Suppressor macrophage treated with lipopolysaccharide for 1 hour (primary cell): ENCODE measurements around the gene ITGA5.

Experiments used
- DNase-seq, 3 donors: peaks; one replicate each; pipeline ENCODE4 v3.0.0-alpha.2; 2020 to 2022

Gene ITGA5

GRCh38 chr12:54430471-54431069 is 11.5 kb upstream of the ITGA5 start:
- peak; percentile 60 to 71 (median 67) for DNase-seq

- peak in 1 of 3 donors; percentile 27 for DNase-seq
Observed at GRCh38 chr12:54429014-54429471, 10.0 kb upstream of the ITGA5 start.

GRCh38 chr12:54428050-54429013 is 9.3 kb upstream of the ITGA5 start:
- DNase-seq, result peak; percentile 73 to 82 (median 82)

- DNase-seq, result no peak
Observed at GRCh38 chr12:54427106-54427505, 8.0 kb upstream of the ITGA5 start.

GRCh38 chr12:54426690-54427089 is 7.6 kb upstream of the ITGA5 start:
- peak in 2 of 3 donors; percentile 32 to 48 for DNase-seq

- DNase-seq, result no peak
Observed at GRCh38 chr12:54425702-54426101, 6.6 kb upstream of the ITGA5 start.

GRCh38 chr12:54424224-54424623 is 5.2 kb upstream of the ITGA5 start:
- peak; percentile 74 to 83 (median 82) for DNase-seq

DNA sequence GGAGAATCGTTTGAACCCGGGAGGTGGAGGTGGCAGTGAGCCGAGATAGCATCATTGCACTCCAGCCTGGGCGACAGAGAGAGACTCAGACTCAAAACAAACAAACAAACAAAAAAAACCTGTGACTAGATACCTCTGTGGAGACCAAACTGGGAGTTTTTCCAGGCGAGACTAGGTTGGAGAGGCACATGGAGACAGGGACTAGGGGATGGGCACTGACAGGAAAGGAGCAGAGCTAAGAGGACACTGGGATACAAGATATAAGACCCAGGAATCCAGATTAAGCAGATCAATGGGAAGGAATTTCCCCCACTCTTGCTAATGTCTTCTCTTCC is 4.7 kb upstream of the ITGA5 start:
- no peak for DNase-seq

GRCh38 chr12:54421879-54422250 is 2.8 kb upstream of the ITGA5 start:
- no peak for DNase-seq

DNA sequence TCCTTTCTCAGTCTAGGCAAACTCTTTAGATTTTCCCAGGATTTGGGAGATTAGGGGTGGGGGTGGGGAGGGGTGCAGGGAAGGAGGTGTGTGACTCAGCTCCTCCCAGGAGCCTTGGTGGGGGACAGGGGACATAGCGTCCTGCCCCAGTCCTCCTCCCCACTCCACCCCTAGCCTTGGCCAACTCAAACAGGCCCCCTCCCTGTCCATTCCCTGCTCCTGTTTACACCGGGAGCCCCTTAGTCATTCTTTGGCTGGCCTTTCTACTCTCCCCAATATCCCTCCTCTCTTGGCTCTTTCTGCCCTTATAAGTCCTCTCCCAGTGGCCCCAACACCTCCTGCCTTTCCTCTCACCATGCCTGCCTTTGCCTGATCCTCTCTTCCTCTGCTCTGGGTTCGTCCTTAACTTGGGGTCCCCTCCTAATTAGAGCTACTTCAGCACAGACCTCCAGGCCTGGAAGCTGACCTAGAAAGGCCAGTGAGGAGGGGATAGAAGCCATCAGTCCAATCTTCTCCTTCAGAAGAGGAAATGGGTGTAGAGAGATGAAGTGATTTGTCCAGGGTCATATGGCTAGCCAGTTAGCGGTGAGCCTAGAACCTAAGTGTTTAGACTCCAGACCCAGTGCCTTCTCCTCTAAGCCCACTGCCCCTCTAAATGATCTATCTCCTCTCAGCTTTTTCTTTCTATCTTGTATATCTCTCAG is 2.3 kb upstream of the ITGA5 start:
- peak in 1 of 3 donors; percentile 24 for DNase-seq

DNA sequence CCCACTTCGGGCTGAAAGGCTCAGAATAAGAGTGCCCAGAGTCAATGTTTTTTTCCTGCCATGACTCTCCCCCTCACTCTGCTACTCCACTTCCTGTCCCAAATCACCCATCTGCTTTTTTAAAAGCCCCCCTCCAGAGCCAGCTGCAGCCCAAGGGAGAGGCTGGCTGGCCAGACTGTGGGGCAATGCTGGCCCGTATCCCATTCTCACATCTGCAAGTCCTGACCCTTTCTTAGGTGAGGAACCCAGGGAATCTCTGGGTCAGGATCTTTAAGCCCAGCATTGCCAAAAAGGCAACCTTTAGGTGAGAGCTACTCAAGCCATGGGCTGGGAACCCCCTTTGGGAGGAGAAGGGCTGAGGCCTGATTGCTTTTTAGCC is 1.7 kb upstream of the ITGA5 start:
- DNase-seq, result no peak

GRCh38 chr12:54418441-54419087 is 502 bp downstream of the ITGA5 start:
- no peak for DNase-seq

- peak in 2 of 3 donors; percentile 51 to 69 for DNase-seq
Observed at GRCh38 chr12:54417712-54418440, 1.2 kb downstream of the ITGA5 start.

DNA sequence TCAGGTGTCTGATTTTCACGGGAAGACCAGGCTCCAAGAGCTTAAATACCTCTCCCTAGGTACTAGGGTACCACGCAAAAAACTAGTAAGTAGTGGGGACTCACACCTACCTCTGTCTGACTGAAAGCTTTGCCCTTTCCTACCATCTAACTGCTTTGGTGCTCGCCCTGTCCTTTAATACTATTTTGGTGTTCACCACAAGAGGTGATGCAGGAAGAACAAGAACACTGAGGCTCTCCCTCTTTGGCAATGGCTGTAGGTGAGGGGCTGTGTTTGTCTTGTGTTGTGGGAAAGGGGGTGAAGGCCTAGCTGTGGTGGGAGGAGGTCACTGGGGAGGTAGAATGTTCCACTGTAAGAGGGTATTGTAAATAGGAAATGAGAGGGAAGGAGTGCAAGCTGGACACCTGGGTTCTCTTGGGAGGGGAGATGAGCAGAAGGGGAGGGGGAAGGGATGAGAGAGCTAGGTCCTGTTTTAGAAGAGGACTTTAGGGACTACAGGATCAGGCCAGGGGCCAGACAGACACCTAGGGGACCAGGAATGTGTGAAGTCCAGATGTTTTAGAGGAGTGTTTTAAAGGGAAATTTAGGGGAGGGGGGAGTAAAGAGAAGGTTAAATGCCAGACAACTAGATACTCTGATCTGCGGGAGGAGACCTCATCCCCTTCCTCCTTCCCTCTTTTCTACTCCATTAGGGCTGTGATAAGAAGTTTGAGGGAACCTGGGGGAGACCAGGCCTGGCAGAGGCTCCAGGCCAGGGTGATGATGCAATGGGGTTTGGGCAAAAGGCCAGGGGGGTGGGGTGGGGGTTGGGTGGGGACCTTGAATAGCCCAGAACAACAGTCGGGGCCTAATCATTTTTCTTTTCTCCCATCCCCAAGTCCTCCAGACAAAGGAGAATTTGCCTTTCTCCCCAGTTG is 2.1 kb downstream of the ITGA5 start:
- DNase-seq, result peak in 1 of 3 donors; percentile 2

DNA sequence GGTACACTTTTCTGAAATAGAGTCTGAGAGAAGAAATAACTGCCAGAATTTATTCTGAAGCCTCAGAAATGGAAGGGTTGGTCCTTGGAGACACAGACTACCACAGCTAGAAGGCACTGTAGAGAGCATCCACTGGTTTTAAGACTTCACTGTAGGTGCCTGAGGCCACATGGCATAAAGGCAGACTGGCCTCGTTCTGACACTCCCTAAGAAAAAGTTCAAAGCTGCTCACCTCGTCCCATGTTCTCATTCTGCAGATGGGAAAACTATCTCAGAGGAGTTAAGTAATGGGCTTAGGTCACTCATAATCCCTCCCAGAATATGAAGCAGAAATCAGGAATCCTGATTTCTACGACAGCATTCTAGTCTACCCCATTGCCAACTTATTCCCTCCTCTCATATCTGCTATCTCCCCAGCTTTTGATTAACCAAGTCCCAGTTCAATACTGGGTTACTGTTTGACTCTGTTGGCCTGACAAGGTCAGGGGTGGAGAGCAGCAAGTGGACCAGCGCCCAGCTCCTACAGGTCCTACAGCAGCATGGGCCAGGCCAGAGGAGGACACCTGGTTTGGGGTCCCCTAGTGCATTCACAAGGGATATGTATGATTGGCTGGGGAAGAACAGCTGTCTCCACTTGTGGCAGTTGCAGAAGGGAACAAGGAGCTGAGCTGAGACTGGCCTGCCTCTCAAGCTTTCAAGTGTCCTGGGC is 3.7 kb downstream of the ITGA5 start:
- DNase-seq, result no peak

- DNase-seq, result peak in 2 of 3 donors; percentile 63 to 67
Observed at GRCh38 chr12:54413284-54414190, 5.5 kb downstream of the ITGA5 start.

DNA sequence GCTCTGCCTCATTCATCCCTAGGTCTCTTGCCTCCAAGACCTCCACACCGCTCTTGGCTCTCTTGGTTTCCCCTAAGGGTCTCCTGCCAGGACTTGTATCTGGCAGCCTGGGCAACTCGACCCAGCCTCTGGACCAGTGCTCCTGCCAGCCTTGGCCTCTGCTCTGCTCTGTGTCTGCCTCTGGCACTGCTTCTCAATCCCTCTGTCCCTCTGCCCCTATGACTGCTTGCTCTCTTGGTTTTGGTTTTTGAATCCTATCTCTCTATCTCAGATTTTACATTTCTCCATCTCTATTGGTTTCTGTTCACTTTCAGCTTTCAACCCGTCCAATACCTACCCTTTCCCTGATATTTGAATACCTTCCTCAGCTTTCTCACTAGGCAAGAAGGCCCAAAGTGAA is 6.3 kb downstream of the ITGA5 start:
- DNase-seq, result no peak

GRCh38 chr12:54412348-54412747 is 6.7 kb downstream of the ITGA5 start:
- DNase-seq, result no peak
